Loucy (cell line): ENCODE measurements around the gene PLEKHB2.

Experiments
- CTCF ChIP-seq: fragments of 200-600 bp; sonication (generic); conservative IDR thresholded peaks from 2 replicates; pipeline ENCODE4 v1.5.1; 2014; ENCODE audit warnings: mild to moderate bottlenecking, antibody characterized with exemption, low read length
- EZH2phosphoT487 ChIP-seq: fragments of 200-600 bp; IDR thresholded peaks from 2 replicates; pipeline ENCODE4 v1.6.1; 2018; ENCODE audit warnings: antibody characterized with exemption, mild to moderate bottlenecking, moderate library complexity, borderline replicate concordance

- TF ChIP-seq CTCF (no peak), EZH2phosphoT487 (no peak)
These were observed 63.4 kb downstream of the PLEKHB2 start for GRCh38 chr2:131168538-131168937.
